ENCODE measurements around the gene NUP160.
"Not testable (repeated sequence)": the region's sequence is repeated elsewhere in the genome, so short reads cannot be mapped to it uniquely, and the experiment has no call there.

Gene NUP160

DNA sequence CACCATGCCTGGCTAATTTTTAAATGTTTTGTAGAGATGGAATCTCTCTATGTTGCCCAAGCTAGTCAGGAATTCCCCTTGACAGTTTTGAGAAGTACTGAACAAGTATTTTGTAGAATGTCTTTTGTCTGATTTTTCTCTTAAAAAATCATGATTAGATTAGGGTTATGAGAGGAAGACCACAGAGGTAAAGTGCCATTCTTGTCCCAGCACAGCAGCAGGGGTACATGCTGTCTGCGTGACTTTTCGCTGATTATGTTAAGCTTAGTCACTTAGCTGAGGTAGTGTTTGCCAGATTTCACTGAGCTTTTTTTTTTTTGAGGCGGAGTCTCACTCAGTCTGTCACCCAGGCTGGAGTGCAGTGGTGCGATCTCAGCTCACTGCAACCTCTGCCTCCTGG, 13.6 kb upstream of the NUP160 start:
- no peak for DNase-seq (ENCODE audit: low read depth)

DNA sequence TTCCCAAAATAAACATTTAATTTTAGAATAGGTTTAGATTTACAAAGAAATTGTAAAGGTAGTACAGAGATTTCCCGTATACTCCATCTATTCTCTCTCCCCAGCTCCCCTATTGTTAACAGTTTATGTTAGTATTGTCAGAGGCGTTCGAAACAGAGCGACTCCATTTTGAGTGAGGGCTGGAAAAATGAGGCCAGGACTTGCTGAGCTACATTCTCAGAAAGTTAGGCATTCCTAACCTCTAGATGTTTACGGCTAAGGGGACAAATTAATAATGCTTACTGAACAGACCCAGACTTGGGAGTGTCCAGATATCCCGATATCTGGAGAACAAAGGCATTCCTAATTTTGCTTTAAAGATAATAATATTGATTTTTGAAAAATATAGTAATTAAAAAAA, 12.4 kb upstream of the NUP160 start:
- no peak for DNase-seq (ENCODE audit: low read depth)

DNA sequence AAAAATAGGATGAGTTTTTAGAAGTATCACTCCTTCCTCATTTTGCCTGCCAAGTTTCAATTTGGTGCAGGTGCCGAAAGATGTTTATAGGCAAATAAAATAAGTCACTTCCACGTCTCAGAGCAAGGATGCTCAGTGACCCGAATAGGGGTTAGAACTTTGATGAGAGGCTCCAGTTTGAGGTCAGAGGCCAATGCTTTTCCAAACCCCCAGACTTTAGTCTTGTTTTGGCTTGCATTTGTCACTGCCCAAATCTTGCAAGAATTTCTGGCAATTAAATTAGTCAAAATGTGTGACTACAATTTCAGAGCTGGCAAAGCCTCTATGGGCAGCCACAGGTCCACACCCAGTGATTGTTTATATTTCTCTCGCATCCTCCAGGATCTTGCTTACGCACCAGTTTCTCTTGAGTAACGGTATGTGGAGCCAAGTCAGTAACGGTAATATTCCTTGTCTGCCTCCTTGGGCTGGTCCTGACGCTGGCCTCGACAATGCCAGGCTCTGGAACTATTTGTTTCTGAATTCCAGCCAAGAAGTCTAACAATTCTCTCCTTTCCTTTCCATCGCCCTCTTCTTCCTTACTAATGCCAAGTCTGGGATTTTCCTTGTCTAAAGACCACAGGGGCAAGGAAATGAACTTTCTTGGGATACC, 9.9 kb upstream of the NUP160 start:
- DNase-seq (ENCODE audit: low read depth), result no peak

DNA sequence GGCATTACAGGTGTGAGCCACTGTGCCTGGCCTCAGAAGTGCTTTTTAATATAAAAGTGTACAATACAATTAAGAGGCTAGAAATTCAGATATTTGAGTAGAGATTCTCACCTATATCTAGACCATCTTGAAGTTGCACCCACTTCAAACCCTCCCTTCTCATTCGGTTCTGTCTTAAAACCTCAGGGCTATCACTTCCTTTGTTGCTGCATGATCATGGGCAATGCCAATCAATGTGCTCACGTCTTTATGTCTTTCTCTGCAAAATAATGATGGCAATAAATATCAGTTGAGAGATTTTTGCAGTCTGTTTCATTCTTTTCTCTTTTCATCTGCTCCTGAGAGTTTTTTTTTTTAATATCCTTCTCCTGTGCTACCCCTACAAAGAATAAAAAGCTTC, 9.3 kb upstream of the NUP160 start:
- no peak for DNase-seq (ENCODE audit: low read depth)

DNA sequence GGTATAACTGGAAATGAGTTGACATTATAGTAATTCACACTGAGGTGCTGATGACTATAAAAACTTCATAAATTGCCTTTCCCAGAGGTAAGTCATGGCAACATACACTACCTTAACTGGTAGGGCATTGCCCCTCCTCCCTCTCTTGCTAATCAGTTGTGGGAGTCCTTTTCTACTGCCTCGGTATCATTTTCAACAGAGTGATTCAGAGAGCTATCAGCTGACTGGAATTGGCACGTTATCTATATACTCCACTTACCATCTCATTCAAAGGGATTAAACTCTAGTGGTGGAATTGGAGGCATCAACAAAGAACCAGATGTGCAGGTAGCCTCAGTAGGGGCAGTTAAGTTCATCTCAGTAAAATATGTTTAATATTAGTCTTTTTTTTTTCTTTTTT, 8.0 kb upstream of the NUP160 start:
- no peak for DNase-seq (ENCODE audit: low read depth)

DNA sequence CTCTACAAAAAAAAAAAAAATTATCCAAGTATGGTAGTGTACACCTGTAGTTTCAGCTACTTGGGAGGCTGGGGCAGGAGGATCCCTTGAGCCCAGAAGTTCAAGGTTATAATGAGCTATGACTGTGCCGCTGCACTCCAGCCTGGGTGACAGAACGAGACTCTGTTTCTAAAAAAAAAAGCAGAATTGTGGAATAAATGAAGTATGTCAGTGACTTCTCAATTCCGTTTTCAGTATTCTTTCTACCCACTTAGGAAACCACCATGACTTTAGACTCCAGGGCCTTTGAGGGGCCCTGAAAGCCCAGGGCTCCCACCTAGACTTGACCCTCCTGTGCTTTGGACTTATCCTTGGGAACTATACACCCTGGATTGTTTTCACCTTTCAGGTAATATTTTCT, 6.5 kb upstream of the NUP160 start:
- DNase-seq (ENCODE audit: low read depth), result no peak

DNA sequence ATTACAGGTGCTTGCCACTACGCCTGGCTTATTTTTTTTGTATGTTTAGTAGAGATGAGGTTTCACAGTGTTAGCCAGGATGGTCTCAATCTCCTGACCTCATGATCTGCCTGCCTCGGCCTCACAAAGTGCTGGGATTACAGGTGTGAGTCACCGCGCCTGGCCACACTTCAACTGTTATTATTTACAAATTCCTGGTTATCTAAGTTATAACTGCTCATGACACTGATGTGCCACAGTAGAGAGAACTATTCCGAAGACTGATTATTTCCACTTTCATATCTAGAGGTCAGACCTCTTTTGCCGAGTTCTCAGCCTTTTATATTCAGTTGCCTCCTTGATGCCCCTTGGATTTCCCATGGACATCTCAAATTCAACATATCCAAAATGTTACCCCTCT, 3.9 kb upstream of the NUP160 start:
- no peak for DNase-seq (ENCODE audit: low read depth)

DNA sequence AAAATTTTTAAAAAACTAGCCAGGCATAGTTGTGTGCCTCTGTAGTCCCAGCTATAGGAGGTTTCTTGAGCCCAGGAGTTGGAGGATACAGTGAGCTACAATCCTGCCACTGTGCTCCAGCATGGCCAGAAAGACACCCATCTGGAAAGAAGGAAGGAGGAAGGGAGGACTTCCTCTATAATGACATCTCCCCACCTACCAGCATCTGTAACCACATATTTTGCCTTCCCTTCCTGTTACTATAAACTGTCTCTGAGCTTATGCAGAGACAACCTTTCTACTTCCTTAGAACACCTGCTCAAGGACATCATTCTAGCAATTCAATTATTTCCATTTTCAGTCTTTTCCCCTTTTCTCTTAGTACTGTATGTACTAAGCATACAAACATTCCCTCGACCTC, 2.2 kb upstream of the NUP160 start:
- no peak for DNase-seq (ENCODE audit: low read depth)

DNA sequence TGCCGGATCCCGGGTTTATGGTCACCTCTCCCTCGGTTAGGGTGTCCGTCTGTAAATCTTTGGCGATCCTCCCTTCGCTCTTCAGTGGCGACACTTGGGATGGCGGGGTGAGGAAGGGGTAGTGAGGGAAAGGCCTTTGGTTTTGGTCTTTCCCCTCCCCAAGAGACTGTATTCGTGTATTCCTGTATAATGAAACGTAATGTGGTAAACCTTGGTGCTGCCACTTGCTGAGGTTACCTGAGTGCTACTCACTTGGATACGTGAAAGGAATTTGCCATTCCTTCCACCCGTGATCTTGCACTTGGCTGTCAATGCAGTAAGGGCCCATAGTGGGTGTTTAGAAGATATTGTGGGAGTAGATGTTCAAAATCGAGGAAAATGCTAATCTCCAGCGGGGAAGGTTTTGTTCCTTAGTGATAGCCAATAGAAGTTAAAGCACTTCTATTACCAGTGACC, 578 bp upstream of the NUP160 start:
- no peak for DNase-seq (ENCODE audit: low read depth)

DNA sequence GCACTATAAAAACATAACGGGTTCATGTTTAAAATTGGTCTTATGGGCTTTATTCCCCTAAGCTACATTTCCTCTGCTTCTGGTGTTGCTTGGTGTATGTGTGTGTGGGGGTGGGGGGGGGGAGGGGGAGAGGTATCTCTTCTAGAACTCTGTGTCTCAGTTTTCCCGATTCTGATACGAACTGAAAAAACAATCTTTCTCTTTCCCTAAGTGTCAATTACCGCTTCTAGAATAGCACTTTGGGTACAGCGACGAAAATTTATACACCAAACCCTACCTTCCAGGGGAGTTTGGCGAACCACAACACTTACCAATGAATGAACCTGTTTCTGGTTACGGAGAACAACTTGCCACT, 636 bp downstream of the NUP160 start:
- DNase-seq (ENCODE audit: low read depth), result no peak

DNA sequence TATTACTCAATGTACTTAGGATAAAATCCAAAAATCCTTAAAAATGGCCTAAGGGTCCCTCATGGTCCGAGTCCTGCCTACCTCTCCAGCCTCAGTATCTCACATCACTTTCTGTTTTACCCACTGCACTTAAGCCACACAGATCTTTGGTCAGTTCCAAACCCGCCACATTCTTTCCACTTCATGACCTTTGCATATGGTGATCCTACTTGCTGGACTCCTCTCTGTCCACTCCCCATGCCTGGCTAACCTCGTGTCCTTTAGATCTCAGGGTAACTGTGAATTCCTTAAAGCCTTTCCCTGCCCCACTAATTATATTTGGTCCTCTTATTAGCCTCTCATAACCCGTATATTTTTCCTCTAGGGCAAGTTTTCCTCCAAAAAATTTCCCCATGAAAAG, 1.2 kb downstream of the NUP160 start:
- DNase-seq (ENCODE audit: low read depth), result no peak

DNA sequence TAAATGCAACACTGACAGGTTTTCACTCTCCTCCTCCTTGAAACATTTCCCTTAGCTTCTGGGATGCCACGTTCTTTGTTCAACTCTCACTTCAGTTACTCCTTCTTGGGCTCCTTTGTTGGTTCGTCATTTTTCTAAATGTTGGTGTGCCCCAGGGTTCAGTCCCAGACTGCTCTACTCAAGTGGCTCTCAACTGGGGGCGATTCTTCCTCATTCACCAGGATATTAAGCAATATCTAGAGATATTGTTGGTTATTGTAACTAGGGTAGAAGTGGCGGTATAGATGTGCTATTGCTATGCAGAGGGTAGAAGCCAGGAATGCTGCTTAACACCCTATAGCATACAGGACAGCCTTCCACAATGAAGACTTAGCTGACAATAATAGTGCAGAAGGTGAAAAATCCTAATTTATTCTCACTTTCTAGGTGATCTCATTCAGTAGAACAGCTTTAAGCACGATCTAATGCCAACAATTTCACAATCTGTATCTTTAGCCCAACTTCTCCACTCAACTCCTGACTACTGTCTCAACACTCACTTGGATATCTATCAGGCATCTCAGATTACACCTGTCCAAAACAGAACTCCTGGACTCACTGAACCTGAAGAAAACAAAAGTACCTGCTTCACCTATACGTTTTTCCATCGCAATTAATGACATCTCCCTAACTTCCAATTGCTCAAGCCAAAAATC, 4.6 kb downstream of the NUP160 start:
- no peak for DNase-seq (ENCODE audit: low read depth)

DNA sequence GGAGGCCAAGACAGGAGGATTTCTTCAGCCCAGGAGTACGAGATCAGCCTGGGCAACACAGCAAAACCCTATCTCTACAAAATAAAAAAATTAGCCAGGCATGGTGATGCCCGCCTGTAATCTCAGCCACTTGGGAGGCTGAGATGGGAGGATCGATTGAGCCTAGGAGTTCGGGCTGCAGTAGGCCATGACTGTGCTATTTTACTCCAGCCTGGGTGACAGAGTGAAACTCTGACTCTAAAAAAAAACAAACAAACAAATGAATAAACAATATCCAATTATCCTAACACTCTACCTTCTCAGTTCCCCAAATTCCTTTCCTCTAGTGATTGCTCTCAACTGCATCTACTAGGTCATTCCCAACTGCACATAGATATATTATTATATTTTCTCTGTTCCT, 5.4 kb downstream of the NUP160 start:
- no peak for DNase-seq (ENCODE audit: low read depth)

DNA sequence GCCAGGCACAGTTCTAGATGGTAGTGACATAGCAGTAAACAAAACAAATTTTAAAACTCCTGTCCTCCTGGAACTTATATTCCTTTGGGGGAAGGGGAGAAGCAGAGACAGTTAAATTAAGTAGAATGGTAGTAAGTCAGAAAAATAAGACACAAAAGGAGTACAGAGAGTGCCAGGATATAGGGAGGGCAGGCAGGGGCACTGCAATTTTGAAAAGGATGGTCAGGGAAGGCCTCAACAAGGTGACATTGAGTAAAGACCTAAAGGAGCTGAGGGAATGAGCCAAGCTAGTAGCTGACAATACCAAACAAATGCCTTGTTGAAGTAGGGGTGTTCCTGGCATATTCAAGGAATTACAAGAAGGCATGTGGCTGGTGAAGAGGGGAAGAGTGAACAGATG, 10.2 kb downstream of the NUP160 start:
- DNase-seq (ENCODE audit: low read depth), result no peak

DNA sequence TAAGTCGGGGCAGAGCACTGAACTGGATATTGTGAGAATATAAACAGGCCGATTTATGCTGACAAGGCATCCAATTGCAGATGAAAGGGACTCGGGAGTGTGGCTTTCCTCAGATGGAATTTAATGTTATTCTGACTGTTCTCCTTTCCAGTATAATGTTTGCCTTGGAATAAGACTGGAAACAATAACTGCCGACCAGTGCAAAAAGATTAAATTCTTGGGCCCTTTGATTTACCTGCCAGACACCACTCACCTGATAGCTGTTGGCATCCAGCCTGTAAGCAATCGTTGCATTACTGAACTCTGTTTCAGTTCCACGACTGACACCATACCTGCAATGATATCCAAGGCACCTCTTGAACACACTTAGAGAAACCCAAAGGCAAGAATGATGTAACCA, 10.9 kb downstream of the NUP160 start:
- DNase-seq (ENCODE audit: low read depth), result no peak

DNA sequence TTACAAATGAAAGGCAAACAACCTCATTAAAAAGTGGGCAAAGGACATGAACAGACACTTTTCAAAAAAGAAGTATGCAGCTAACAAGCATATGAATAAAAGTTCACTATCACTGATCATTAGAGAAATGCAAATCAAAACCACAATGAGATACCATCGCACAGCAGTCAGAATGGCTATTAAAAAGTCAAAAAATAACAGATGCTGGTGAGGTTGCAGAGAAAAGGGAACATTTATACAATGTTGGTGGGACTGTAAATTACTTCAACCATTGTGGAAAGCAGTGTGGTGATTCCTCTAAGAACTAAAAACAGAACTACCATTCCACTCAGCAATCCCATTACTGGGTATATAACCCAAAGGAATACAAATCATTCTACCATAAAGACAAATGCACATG, 18.1 kb downstream of the NUP160 start:
- DNase-seq (ENCODE audit: low read depth), result not testable (repeated sequence)

DNA sequence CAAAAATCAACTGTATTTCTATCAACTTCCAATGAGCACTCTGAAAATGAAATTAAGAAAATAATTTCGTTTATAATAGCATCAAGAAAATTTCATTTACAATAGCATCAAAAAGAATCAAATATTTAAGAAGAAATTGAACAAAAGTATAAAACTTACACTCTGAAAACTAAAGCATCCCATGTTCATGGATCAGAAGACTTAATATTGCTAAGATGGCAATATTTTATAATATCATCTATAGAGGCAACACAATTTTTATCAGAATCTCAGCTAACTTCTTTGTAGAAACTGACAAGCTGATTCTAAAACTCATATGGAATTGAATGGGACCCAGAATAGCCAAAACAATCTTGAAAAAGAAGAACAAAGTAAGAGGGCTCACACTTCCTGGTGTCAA, 19.9 kb downstream of the NUP160 start:
- no peak for DNase-seq (ENCODE audit: low read depth)

DNA sequence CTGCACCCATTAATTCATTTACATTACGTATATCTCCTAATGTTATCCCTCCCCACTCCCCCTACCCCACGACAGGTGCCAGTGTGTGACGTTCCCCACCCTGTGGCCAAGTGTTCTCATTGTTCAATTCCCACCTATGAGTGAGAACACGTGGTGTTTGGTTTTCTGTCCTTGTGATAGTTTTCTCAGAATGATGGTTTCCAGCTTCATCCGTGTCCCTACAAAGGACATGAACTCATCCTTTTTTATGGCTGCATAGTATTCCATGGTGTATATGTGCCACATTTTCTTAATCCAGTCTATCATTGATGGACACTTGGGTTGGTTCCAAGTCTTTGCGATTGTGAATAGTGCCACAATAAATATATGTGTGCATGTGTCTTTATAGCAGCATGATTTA, 25.5 kb downstream of the NUP160 start:
- not testable (repeated sequence) for DNase-seq (ENCODE audit: low read depth)

DNA sequence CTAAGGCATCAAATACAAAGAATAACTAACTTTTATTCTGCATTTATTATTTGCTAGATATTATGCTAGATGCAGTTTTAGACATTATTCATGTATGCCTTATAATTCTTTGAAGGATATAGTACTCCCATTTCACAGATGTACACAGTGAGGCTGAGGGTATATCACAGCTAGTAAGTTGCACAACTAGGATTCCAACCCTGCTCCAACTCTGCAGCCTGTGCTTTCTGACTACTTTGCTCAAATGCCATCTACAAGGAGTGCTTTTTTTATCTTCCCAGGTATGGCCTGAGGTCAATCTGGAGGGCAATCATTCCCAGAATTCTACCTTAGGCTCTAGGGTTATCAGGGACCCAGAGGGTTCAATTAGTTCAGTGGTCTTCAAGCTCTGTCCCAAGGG, 28.4 kb downstream of the NUP160 start:
- DNase-seq (ENCODE audit: low read depth), result no peak

DNA sequence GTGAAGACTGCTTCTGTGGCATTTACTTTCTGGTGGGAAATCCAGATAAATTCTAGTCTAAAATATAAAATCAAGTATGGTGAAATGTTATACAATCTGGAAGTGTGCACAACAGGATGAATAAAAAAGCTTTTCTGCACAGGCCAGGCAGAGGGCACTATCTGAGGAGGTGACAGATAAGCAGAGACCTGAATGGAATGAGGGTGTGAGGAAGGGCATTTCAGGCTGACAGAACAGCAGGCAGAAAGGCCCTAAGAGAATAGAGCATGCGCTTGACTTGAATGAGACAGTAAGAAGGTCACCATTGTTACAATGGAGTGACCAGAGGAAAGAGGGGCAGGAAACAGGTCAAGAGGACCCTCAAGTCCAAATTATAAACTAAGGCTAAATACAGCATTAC, 47.4 kb downstream of the NUP160 start:
- DNase-seq (ENCODE audit: low read depth), result no peak

DNA sequence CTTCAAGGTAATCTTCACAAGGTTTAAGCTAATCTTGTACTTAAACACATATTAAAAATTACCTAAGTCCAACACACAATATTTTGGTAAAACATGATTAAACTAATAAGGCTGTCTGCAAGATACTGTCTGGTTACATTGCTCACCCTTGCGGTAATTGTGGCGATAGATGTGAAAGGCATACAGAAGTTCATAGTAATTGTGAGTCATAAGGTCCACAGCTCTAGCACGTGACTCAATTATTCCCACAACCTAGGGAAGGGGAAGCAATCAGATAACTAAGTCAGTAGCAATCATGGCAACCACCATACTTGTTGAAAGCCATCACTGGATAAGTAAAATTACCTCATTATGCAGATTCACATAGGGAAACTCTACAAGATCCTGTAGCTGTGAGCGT, 50.5 kb downstream of the NUP160 start:
- no peak for DNase-seq (ENCODE audit: low read depth)

DNA sequence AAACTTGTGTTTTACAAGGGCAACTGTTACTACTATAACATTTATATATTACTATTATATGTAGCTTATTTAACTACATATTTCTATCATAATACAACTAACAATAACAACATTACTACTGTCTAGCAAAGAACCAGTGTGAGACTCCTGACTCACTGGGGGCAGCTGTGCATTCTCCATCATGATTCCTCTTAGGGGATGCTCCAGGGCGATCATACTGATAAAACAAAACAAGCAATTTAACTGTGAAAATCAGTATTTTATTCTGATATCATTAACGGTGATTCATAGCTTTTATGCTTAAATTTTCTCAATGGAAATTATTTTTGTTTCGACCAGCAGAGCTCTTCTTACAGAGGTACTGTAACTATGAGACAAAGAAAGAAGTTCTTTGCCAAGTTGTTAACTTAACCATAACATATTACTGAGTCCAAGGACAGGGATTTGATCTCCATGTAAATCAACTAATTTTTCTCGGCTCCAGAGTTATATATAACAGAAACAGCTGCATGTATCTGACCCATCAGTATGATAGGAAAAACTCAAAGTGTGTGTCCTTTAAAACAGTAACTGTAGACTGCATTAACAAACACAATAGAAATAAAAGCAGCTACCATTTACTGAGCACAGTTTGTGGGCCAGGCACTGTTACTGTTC, 56.2 kb downstream of the NUP160 start:
- DNase-seq (ENCODE audit: low read depth), result no peak

DNA sequence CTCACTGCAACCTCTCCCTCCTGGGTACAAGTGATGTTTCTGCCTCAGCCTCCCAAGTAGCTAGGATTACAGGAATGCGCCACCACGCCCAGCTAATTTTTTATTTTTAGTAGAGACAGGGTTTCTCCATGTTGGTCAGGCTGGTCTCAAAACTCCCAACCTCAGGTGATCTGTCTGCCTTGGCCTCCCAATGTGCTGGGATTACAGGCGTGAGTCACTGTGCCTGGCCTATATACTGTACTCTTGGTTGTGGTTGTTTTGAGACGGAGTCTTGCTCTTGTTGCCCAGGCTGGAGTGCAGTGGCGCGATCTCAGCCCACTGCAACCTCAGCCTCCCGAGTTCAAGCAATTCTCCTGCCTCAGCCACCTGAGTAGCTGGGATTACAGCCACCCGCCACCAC, 58.1 kb downstream of the NUP160 start:
- not testable (repeated sequence) for DNase-seq (ENCODE audit: low read depth)

DNA sequence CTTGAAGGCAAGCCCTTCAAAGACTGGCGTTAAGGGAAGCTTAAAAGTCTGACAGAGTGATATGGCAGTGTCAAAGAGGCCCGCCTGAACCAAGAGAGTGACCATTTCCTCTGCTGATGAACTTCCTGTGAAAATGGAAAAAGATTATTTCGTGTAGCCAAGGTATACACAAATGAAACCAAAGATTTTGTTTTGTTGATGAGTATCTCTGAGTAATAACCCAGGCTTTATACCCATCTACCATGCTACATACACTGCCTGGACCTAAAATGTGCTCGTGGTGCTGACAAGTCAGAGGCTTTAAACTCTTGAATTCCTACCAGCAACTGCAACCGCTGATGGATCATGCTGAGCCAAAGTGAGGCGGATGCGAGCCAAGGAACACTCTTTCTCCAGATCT, 60.0 kb downstream of the NUP160 start:
- no peak for DNase-seq (ENCODE audit: low read depth)
